HG03175 (cell line): ENCODE data around the gene UMODL1.

ENCODE experiments used
- ATAC-seq: cut with Tn5 transposase; IDR thresholded peaks from one replicate; pipeline ENCODE4 v1.9.1; 2021; ENCODE audit warnings: mild to moderate bottlenecking, moderate library complexity; ENCODE audit not compliant: unreplicated experiment

The UMODL1 gene

DNA sequence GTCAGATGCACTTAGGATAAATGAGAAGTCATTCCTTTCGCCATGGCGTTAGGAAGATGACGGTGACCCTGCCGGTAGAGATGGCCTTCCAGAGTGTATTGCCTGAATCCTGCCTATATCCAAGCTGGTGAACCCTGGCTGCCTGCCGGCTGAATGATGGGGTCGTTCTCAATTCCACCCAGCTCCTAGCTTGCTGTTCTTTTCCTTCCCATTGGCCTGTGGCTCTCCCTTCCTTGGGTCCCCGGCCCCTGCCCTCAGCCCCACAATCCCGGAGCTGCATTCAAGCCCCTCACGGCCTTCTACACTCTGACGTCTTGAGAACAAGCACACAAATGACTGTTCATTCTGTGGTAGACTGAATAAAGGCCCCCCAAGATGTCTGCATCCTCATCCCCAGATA is 32.7 kb upstream of the UMODL1 start:
- no peak for ATAC-seq

DNA sequence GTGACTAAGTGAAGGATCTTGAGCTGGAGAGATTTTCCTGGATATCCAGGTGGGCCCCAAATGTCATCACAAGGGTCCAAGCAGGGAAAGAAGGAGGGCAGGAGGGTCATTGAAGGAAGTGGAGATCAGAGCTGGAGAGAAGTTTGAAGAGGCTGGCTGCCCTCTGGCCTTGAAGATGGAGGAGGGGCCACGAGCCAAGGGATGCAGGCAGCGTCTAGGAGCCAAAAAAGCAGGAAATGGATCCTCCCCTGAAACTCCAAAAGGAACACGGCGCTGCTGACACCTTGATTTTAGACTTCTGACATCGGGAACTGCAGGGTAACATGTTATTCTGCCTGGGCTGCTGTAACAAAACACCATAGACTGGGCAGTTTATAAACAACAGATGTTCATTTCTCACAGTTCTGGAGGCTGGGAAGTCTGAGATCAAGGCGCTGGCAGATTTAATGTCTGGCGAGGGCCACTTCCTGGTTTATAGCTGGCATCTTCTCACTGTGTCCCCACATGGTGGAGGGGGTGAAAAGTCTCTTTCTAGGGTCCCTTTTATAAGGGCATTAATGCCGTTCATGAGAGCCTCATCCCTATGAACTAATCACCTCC is 32.2 kb upstream of the UMODL1 start:
- ATAC-seq: no peak

DNA sequence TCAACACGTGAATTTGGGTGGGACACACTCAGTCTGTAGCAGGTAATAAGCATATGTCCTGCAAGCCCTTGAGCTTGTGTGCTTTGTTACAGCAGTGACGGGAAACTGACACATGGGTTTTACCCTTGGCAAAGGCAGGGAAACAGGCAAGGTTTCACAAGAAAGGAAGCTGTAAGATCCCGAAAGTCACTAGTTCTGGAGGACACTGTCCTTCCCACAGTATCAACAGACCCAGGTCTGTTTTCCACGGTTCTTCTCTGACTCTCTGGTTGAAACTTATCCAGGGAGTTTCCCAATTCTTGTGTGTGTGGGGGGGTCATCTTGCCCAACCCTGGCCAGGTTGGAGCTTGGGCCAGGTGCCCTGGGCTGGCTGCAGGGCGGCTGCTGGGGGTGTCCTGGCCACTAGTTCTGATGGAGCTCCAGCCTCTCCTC is 31.6 kb upstream of the UMODL1 start:
- no peak for ATAC-seq

DNA sequence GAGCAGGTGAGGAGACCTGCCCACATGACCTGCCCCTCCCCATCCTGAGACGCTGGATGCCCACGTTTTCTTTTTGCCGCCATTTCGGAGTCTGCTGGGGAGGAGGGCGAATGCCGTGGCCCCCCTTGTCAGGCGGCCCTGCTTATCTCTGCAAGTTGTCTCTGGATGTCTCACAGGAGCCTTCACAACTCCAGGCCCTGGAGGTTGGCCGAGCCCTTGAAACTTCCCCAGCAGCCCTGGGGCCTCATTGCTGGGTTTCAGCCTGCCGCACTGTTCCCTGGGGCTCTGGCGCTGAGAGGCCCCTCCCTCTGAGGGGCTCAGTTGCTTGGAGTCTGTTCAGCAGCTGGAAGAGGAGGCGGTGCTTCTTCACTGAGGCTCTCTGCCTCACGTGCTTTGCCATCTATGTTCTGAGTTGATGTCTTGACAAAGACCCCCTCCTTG is 31.2 kb upstream of the UMODL1 start:
- ATAC-seq: no peak

GRCh38 chr21:42040411-42041180 is 30.5 kb upstream of the UMODL1 start:
- no peak for ATAC-seq

DNA sequence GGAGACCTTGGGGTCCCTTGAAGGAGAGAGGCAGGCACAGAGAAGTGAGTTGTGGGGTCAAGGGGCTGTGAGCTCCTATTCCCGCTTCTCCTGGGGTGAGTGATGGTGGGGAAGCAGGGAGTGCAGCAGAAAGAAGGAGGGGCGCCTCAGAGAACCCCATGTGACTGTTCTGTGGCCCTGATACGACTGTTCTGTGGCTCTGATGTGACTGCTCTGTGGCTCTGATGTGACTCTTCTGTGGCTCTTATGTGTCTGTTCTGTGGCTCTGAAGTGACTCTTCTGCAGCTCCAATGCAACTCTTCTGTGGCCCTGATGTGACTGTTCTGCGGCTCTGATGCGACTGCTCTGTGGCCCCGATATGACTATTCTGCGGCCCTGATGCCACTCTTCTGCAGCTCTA is 29.9 kb upstream of the UMODL1 start:
- ATAC-seq: no peak

DNA sequence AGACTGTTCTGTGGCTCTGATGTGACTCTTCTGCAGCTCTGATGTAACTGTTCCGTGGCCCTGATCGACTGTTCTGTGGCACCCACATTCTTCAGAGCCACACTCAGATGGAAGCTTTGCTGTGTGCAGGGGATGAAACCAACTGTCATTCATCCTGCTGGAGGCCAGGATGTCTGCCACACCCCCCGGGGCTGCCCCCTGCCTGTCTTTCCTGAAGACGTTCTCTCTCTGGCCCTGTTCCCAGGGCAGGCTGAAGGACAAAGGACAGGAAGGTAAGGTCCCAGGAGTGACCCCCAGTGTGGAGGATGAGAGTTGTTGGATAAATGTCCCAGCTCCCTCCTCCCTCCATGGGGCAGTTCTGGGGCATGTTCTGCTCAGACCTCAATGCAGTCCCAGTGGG is 29.4 kb upstream of the UMODL1 start:
- ATAC-seq: no peak

GRCh38 chr21:42042651-42043050 is 28.5 kb upstream of the UMODL1 start:
- no peak for ATAC-seq

DNA sequence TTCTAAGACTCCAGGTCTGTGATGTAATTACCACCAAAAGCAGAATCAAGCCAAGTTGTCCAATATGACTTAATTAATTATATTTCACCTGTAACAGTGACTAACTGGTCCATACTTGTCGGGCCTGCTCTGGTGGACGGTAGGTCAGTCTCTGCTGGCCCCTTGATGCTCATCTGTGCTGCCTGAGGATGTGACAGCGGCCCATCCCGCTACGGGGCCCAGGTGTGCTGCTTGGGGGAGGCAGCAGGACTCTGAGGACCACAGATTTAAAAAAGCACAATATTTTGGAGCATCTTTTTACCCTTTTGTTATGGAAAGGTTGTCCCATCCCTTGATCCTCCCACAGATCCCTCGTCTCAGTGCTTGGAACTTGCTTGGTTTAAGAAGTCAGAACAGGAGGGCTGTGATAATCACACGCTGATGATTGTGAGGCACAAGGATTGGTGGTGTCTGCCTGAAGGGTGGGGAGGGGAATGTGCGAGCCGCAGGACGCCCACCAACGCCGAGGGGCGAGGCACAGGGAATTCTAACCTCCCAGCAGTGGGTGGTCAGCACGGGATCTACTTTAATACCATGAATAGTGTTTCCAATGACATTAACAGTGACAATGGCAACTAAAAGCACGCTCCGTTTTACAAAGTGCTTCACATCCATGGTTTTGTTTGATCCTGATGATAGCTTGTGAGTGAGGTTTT is 27.8 kb upstream of the UMODL1 start:
- ATAC-seq: no peak

DNA sequence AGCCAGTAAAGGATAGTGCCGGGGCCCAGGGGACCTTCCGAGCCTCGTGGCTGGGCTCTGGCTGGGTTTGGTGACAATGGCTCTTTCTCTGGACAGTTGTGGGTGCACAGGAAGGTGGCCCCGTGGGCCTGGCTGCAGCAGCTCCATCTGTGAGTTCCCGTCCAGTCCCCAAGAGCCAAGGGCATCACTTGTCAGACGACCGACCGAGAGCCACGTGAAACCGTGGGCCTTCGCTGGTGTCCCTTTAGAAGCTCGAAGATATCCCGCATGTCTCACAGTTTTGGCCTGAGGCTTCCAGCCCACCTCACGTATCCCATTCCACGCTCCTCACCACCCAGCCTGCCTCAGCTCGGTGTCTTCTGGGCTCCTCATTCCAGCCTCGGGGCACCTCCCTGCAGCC is 27.2 kb upstream of the UMODL1 start:
- ATAC-seq: no peak

DNA sequence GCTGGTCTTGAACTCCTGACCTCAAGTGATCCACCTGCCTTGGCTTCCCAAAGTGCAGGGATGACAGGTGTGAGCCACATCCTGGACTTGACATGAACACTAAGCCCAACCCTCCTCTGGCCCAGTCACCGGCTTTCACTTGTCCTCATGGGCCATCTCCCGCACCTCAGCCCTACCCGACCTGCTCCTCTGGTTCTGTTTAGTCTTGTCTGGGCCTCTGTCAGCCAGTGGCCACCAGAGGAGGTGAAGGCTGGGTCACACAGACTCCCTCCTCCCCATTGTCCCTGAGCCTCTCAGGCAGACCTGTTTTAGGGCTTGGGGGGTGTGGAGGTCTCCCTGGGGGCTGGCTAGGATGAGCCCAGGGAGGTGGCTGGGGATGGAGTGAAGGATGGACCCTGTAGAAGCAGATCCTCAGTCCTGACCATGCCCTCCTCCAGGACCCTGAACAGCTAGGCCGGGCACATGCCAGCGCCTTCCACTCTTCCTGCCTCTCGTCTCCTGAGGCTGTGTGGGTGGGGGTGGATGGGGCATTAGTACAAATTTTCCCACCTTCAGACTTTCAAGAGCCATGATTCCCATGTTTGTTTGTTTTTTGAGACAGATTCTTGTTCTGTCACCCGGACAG is 26.1 kb upstream of the UMODL1 start:
- no peak for ATAC-seq

DNA sequence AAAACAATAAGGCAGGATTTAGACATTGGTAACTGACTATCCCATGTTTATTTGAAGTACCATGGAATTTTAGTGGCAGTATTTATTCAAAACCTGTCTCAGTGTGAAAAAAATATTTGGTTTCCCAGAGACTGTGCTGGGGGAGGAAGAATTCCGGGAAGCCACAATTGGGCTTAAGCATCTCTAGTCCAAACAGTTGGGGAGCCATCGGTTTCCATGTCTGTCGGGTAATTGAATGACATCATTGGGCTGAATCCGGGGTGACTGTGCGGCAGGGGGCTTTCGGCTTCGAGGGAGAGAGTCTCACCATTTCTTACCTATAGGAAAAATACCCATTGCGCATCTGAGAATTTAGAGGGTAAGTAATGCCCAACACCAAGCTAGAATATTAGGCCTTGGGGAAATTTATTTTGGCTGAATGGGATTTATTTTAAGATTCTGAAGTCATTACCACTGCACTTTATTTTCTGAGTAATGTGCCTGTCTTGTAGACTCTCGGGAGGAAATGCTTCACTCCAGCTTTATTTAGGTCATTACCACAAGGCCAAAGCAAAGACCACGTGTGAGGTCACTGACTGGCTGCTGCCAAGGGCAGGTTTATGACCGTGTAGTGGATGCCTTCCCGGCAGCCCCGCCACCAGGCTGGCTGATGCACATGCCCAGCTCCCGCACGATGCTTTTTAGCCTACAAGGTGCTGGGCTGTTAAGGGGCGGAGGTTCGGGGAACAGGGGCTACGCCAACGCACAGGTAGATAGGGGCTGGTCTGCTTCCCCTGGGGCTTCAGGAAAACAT is 23.1 kb upstream of the UMODL1 start:
- ATAC-seq: no peak

- ATAC-seq: no peak
Observed at GRCh38 chr21:42048870-42049577, 22.1 kb upstream of the UMODL1 start.

DNA sequence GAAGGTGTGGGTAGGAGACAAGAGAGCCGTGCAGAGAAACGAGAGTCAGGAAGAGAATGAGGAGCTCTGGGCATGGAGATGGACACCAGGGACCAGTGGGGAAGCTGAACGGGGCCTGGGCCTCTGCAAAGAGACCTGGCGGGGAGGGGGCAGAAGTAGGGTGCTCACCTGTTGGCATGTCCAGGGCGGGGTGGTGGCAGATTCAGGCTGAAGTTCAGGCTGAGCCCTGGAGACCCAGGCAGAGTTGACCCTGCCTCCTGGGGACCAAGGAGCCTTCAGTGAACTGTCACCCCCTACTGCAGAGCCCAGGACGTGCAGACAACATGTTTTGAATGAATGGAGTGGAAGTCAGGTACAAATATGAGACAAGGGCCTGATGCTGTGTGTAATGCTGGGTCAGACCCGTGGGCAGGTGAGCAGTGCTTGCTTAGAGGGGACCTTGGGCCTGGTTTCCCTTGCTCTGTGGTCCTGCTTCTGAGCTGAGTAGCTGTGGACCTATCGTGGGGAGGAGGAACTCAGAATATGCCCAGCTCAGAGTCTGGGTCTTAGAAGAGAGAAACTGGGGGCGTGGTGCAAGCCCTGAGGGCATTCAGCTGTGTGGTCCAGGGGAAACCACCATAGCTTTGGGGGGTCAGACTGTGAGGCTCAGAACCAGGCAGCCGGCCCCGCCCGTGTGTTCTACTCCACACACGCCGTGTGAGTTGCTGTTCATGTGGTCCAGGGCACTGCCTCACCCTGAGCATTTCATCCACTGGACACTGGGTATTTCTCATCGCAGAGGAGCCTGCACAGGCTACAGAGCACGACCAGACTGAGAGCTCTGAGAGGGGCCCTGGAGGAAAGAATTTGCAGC is 21.3 kb upstream of the UMODL1 start:
- ATAC-seq: no peak

DNA sequence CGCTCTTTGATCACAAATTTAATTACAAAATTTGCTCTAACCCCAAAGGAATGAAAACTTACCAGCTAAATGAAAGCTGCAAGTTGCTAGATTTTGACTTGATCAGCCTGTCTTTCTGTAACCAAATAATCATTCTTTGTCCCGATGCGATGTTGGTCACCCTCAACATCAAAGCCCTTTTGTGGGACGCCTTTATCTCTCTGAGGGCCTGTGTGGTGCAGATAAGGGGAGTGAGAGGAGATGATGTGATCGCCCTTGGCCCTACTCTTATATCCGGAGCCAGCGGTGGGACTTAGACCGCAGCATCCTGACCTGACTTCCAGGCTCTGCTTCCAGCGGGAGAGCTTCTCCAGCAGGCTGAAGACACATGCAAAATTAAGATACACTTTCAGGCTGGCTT is 19.3 kb upstream of the UMODL1 start:
- no peak for ATAC-seq

- ATAC-seq: no peak
Observed at GRCh38 chr21:42055425-42055824, 15.7 kb upstream of the UMODL1 start.

GRCh38 chr21:42056468-42056867 is 14.6 kb upstream of the UMODL1 start:
- ATAC-seq: no peak

DNA sequence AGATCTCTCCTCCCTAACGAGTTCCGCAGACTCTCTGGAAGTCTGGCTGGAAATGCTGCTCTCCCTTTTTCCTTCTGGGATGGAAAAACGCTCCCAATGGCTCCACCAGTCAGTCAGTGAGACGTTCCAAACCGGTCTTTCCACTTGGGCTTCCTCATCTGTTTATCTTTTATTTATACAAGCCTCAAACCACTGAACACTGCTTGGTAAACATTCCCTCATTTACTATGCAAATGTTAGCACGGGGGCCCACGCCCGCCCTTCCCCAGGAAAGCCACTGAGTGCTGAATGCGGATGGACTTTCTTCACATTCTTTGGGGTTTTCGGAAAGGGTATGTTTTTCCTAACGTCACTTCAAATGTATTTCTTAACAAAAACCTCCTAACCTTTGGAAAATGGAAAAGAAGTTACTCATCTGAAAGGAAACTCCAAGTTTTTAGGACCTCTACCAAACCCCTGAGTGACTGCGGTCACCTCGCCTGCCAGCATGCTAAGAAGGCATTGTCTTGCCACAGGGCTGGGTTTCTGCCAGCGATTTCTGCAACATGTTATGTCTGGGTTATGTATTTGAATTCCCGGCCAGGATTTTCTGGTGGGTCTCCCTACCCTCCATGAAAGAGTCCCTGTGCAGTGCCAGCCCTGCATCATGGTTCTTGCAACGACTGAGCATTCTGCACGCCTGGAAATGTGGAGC is 14.0 kb upstream of the UMODL1 start:
- ATAC-seq: no peak
